AG09309 (cell line): ENCODE data around the gene KIF18A.

Source experiments
- DNase-seq: peaks from one replicate; pipeline ENCODE4 v3.0.0-alpha.2; 2010; ENCODE audit warnings: low read depth
- H3K4me3 ChIP-seq: 2 replicates; pipeline ENCODE4 v1.5.1; 2011; ENCODE audit warnings: mild to moderate bottlenecking, low read depth, low read length, moderate library complexity; ENCODE audit not compliant: control insufficient read depth
- CTCF ChIP-seq: IDR thresholded peaks from 2 replicates; pipeline ENCODE4 v1.5.1; 2011; ENCODE audit warnings: mild to moderate bottlenecking, low read depth, low read length, inconsistent platforms; ENCODE audit not compliant: insufficient read depth, control insufficient read depth; ENCODE audit errors: missing control alignments

The KIF18A gene

GRCh38 chr11:28107750-28108618, at the start of gene KIF18A, which contains the start of gene METTL15:
KIF18A (minus strand) TSS chr11:28108156; CDS start chr11:28097947, 10,209 bp downstream.
METTL15 (plus strand) TSS chr11:28108388; CDS start chr11:28113335, 4,947 bp downstream.
- DNase-seq = peak; percentile 97
- no peak for TF ChIP-seq CTCF
- peak within 1 kb of the TSS; percentile 62 for H3K4me3 ChIP-seq

GRCh38 chr11:28153586-28153985, 45.6 kb upstream of the KIF18A start:
- DNase-seq = no peak
- no peak overlapping the region for H3K4me3 ChIP-seq
- TF ChIP-seq CTCF = no peak

- TF ChIP-seq CTCF = no peak
- DNase-seq = no peak
- H3K4me3 ChIP-seq = no peak overlapping the region
Measured at GRCh38 chr11:28152743-28153142, 44.8 kb upstream of the KIF18A start.

- DNase-seq = peak; percentile 67
- H3K4me3 ChIP-seq = no peak overlapping the region
- no peak for TF ChIP-seq CTCF
Measured at GRCh38 chr11:28146123-28146751, 38.3 kb upstream of the KIF18A start.

GRCh38 chr11:28144808-28145207, 36.9 kb upstream of the KIF18A start:
- H3K4me3 ChIP-seq = no peak overlapping the region
- peak; percentile 14 for DNase-seq
- no peak for TF ChIP-seq CTCF

GRCh38 chr11:28142724-28143123, 34.8 kb upstream of the KIF18A start:
- DNase-seq = no peak
- no peak overlapping the region for H3K4me3 ChIP-seq
- TF ChIP-seq CTCF = no peak
